ENCODE data around the gene FBXO31. TPM values are rescaled to one million over a fixed set of nuclear protein-coding genes. Genes with fewer than 3 reads are reported as not detected.

FBXO31 gene
- total and polyA plus RNA-seq, 2 of the 8 experiments (the other 6 are each of a cell fraction or from before 2014, with no cell fraction given): 8.3 to 21.6 TPM

DNA sequence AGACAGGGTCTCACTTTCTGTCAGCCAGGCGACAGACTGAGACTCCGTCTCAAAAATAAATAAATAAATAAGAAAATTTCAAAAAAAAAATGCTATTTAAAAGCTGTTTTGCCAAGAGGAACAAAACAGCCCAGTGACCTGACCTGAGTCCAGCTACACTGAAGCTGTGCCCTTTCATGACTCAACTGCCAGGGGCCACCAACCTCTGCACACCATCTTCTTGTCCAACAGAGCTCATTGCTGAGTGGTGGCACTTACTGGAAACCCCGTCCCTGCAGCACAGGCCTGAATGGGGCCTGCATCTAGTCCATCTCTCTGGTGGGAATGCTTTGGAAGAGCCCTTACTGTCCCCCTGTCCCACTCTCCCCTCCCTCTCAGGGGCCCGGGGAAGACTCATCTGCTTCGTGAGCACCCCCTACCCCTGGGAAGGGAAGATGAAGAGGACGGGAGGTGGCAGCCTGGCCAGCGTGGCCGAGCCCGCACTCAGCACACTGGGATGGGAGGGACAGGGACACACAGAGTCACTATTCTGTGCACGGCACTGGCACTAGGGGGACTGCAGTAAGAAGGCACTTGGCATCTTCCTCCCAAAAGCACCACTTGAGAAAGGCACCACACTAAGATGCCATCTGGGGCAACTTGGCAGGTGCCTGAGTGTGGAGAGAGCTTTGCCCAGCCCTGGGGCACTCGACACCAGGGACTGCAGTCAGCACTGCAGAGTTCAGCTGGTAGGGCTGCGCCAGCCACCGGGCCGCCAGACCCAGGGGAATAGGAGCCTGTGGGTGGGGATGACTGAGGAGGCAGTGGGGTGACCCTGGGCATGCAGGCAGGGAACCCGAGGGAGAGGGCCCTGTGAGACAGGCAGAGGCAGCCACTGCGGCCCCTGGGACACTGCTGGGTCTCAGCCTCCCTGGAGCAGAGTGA is 13.5 kb downstream of the FBXO31 start:
- Histone ChIP-seq H3K79me1 (ENCODE audit: low read depth, low read length) (peaks cover 9% of the 10 kb centered on the region), H3K23ac (ENCODE audit: insufficient read length) (no peak overlapping the region), H3K79me2 (ENCODE audit: control insufficient read depth in 1 of 2, insufficient read depth in 2 of 2, low read length in 2 of 2) (peaks cover 0 to 37% of the 10 kb centered on the region in 2 experiments; a peak in 2 of 4 replicates), H2BK20ac (ENCODE audit: low read length) (no peak overlapping the region), H3K56ac (replicated peaks; ENCODE audit: insufficient read length, low read depth, low read length) (no peak overlapping the region), H3K4me1 (replicated peaks in 1 of 4; ENCODE audit: control insufficient read depth in 3 of 4, insufficient read depth in 4 of 4, low read length in 3 of 4) (peaks cover 0 to 8% (median 0%) of the 10 kb centered on the region in 4 experiments; a peak in 2 of 7 replicates), H2BK120ac (replicated peaks; ENCODE audit: low read depth, low read length) (no peak overlapping the region), H3K23me2 (ENCODE audit: low read depth, low read length) (no peaks in the 10 kb centered on the region), H3K18ac (ENCODE audit: extremely low read depth, low read length) (no peak overlapping the region; the same call in 1 of the 2 replicates), H2BK5ac (ENCODE audit: low read depth, low read length) (no peak overlapping the region), H3K14ac (ENCODE audit: insufficient read length) (no peak overlapping the region), H3K27ac (ENCODE audit: low read depth, low read length) (no peak overlapping the region), H3K4me3 (ENCODE audit: extremely low read depth in 1 of 4, insufficient read depth in 2 of 4, low read depth in 3 of 4, low read length in 4 of 4) (no peak overlapping the region), H4K20me1 (replicated peaks in 1 of 2; ENCODE audit: control insufficient read depth in 1 of 2, insufficient read depth in 2 of 2, low read length in 2 of 2) (peaks cover 4 to 15% of the 10 kb centered on the region in 2 experiments), H4K5ac (ENCODE audit: insufficient read length, low read depth, low read length) (no peak overlapping the region), H4K91ac (replicated peaks; ENCODE audit: insufficient read length, low read length) (no peak overlapping the region), H4K8ac (ENCODE audit: extremely low read depth, insufficient read depth, low read length) (no peak overlapping the region), H2AFZ (ENCODE audit: low read length) (no peak overlapping the region), H3K36me3 (ENCODE audit: control insufficient read depth in 2 of 4, insufficient read depth in 4 of 4, low read length in 3 of 4) (no peaks in the 10 kb centered on the region), H3K4ac (replicated peaks; ENCODE audit: insufficient read length, low read depth, low read length) (no peak overlapping the region), H2AK5ac (ENCODE audit: low read depth, low read length) (no peak overlapping the region), H2BK15ac (ENCODE audit: low read length) (no peak overlapping the region), H3K9me3 (ENCODE audit: insufficient read depth in 2 of 2, low read depth in 1 of 2, low read length in 1 of 2) (no peaks in the 10 kb centered on the region), H3K9ac (replicated peaks in 1 of 4; ENCODE audit: extremely low read depth in 1 of 4, low read depth in 3 of 4, low read length in 3 of 4) (no peak overlapping the region; a peak in 1 of 7 replicates), H3K27me3 (replicated peaks in 1 of 4; ENCODE audit: control insufficient read depth in 3 of 4, extremely low read depth in 1 of 4, insufficient read depth in 3 of 4, low read length in 3 of 4) (no peaks in the 10 kb centered on the region), H2BK12ac (ENCODE audit: low read depth, low read length) (no peak overlapping the region), H3K4me2 (ENCODE audit: insufficient read depth in 1 of 2, low read depth in 2 of 2, low read length in 2 of 2) (no peak overlapping the region)
- no peak for DNase-seq (ENCODE audit: low read depth in 1 of 2, low spot score in 2 of 2)
- ChIA-PET CTCF (ENCODE audit: partially characterized antibody) (interaction anchor here (0.6 to 2.4 kb wide), 2 partner anchors 13 to 25 kb away, joined by 3 to 7 read pairs; partner anchors contain the start of gene FBXO31), POLR2A (ENCODE audit: partially characterized antibody) (interaction anchor here (0.8 kb wide), 1 partner anchor 14 kb away, joined by 5 read pairs; no protein-coding TSS in a partner anchor)
- WGBS, 2 experiments (ENCODE audit: extremely low coverage in 1 of 2, insufficient coverage in 1 of 2, insufficient read length in 1 of 2, insufficient replicate concordance in 2 of 2, low coverage in 1 of 2, low lambda C conversion rate in 2 of 2, missing lambda C conversion rate in 1 of 2): 87% methylated on average over 16 of the region's 16 CpGs; no CpG with 5 or more reads in 1 of the 2 experiments
- no peak for FAIRE-seq
- TF ChIP-seq SP2 (IDR thresholded peaks at IDR 0.05; ENCODE audit: low read length) (no peak), CTBP2 (IDR thresholded peaks at IDR 0.05; ENCODE audit: borderline replicate concordance, insufficient read depth, insufficient read length, low read length) (no peak), HDAC6 (IDR thresholded peaks at IDR 0.05; ENCODE audit: low read depth, low read length) (no peak), POLR2A (IDR thresholded peaks at IDR 0.05; ENCODE audit: control extremely low read depth in 1 of 2, low read depth in 2 of 2, low read length in 2 of 2) (no peak), MAFK (IDR thresholded peaks at IDR 0.05; ENCODE audit: low read depth, low read length) (no peak), SP4 (IDR thresholded peaks at IDR 0.05; ENCODE audit: low read length) (no peak), JUND (IDR thresholded peaks at IDR 0.05; ENCODE audit: low read length) (no peak), YY1 (IDR thresholded peaks at IDR 0.05; ENCODE audit: low read depth, low read length) (no peak), EP300 (IDR thresholded peaks at IDR 0.05; ENCODE audit: borderline replicate concordance in 1 of 2, low read depth in 2 of 2, low read length in 2 of 2) (no peak), FOSL1 (IDR thresholded peaks at IDR 0.05; ENCODE audit: insufficient read depth, low read depth, low read length) (no peak), CBX5 (IDR thresholded peaks at IDR 0.05; ENCODE audit: low read depth, low read length) (no peak), KDM5A (IDR thresholded peaks at IDR 0.05; ENCODE audit: low read length) (no peak)

Data from H1 (cell line).